Breast epithelium (tissue), 4 donors: ENCODE results near the gene RB1. TPM values are rescaled to one million over a fixed set of nuclear protein-coding genes. Genes with fewer than 3 reads are reported as not detected.

ENCODE experiments used
- DNase-seq, 2 donors: peaks; one replicate each; pipeline ENCODE4 v3.0.0-alpha.2; 2019; ENCODE audit warnings: low spot score in 2 of 2
- H3K27ac ChIP-seq, 2 donors: fragments of 200-600 bp; sonication (generic) in 1 of 2; one replicate each; pipeline ENCODE4 v1.5.1; 2016 to 2019; ENCODE audit warnings: mild to moderate bottlenecking in 1 of 2
- H3K27me3 ChIP-seq, 2 donors: fragments of 200-600 bp; sonication (generic) in 1 of 2; one replicate each; pipeline versions ENCODE4 v1.5.1 to v1.6.0; 2017 to 2019; ENCODE audit warnings: control low read depth in 1 of 2, mild to moderate bottlenecking in 1 of 2
- H3K36me3 ChIP-seq: fragments of 200-600 bp; one replicate; pipeline ENCODE4 v1.5.1; 2019
- H3K4me1 ChIP-seq, 2 donors: fragments of 200-600 bp; sonication (generic); one replicate each; pipeline ENCODE4 v1.5.1; 2016 to 2019; ENCODE audit warnings: control low read depth in 1 of 2
- H3K4me3 ChIP-seq, 3 donors: fragments of 200-600 bp; sonication (generic); 1 replicate in 2 of 3; 2 replicates in 1 of 3; pipeline ENCODE4 v1.5.1; 2016 to 2019; ENCODE audit warnings: mild to moderate bottlenecking in 3 of 3, moderate library complexity in 2 of 3
- H3K9me3 ChIP-seq, 2 donors: fragments of 200-600 bp; sonication (generic) in 1 of 2; one replicate each; pipeline ENCODE4 v1.5.1; 2016 to 2019; ENCODE audit warnings: control low read depth in 1 of 2
- CTCF ChIP-seq, 3 donors: fragments of 450-650 bp; IDR thresholded peaks; one replicate each; pipeline ENCODE4 v1.5.1; 2016 to 2017; ENCODE audit warnings: antibody characterized with exemption in 3 of 3, mild to moderate bottlenecking in 3 of 3, moderate library complexity in 3 of 3
- POLR2A ChIP-seq: fragments of 450-650 bp; IDR thresholded peaks from one replicate; pipeline ENCODE4 v1.6.1; 2016; ENCODE audit warnings: antibody characterized with exemption, mild to moderate bottlenecking, moderate library complexity
- POLR2AphosphoS5 ChIP-seq, 3 donors: sonication (generic); formaldehyde crosslinking; IDR thresholded peaks; one replicate each; pipeline ENCODE4 v1.6.1; 2017; ENCODE audit warnings: antibody characterized with exemption in 3 of 3
- intact Hi-C: fragments of 100-400 bp; cut with DNase I; formaldehyde crosslinking; loops from one replicate; pipeline ENCODE4 v1.15.1; 2023; ENCODE audit warnings: low total_unique reads
- total RNA-seq, 3 donors: library from RNA; depleted of rRNA; stranded (reverse); fragments of >200 nt; gene quantifications; one replicate each; pipeline ENCODE4 v1.1.0, GENCODE V29; 2016

RB1 gene
- total RNA-seq, 3 donors from 2014 or later, result 24.0 to 45.2 (median 43.6) TPM

GRCh38 chr13:48476215-48476614 is 172.7 kb downstream of the RB1 start:
- intact Hi-C loops, result no loop called here
- Histone ChIP-seq H3K4me3 (no peak overlapping the region), H3K4me1 (no peaks in the 10 kb centered on the region), H3K27me3 (no peaks in the 10 kb centered on the region), H3K9me3 (no peaks in the 10 kb centered on the region), H3K27ac (no peak overlapping the region), H3K36me3 (no peaks in the 10 kb centered on the region)
- TF ChIP-seq POLR2AphosphoS5 (IDR thresholded peaks at IDR 0.05) (no peak), CTCF (IDR thresholded peaks at IDR 0.05) (no peak), POLR2A (no peak)
- DNase-seq, result no peak

GRCh38 chr13:48476686-48477085 is 173.1 kb downstream of the RB1 start:
- DNase-seq, result no peak
- Histone ChIP-seq H3K27ac (no peak overlapping the region), H3K27me3 (no peaks in the 10 kb centered on the region), H3K4me1 (no peaks in the 10 kb centered on the region), H3K4me3 (no peak overlapping the region), H3K36me3 (no peaks in the 10 kb centered on the region), H3K9me3 (no peaks in the 10 kb centered on the region)
- no peak for TF ChIP-seq POLR2AphosphoS5 (IDR thresholded peaks at IDR 0.05)
- TF ChIP-seq CTCF (IDR thresholded peaks at IDR 0.05), result no peak
- TF ChIP-seq POLR2A, result no peak
- intact Hi-C loops, result no loop called here

- intact Hi-C loops, result no loop called here
- Histone ChIP-seq H3K27me3 (no peaks in the 10 kb centered on the region), H3K36me3 (no peaks in the 10 kb centered on the region), H3K4me1 (no peaks in the 10 kb centered on the region), H3K27ac (no peak overlapping the region), H3K9me3 (no peaks in the 10 kb centered on the region), H3K4me3 (no peak overlapping the region)
- no peak for TF ChIP-seq POLR2A
- TF ChIP-seq CTCF (IDR thresholded peaks at IDR 0.05), result no peak
- TF ChIP-seq POLR2AphosphoS5 (IDR thresholded peaks at IDR 0.05), result no peak
- no peak for DNase-seq
These were observed 173.8 kb downstream of the RB1 start for GRCh38 chr13:48477191-48477855.

GRCh38 chr13:48478391-48478790 is 174.8 kb downstream of the RB1 start:
- Histone ChIP-seq H3K36me3 (no peaks in the 10 kb centered on the region), H3K4me1 (no peaks in the 10 kb centered on the region), H3K27me3 (no peaks in the 10 kb centered on the region), H3K9me3 (no peaks in the 10 kb centered on the region), H3K4me3 (no peak overlapping the region), H3K27ac (no peak overlapping the region)
- no peak for TF ChIP-seq POLR2A
- TF ChIP-seq CTCF (IDR thresholded peaks at IDR 0.05), result no peak
- no peak for TF ChIP-seq POLR2AphosphoS5 (IDR thresholded peaks at IDR 0.05)
- intact Hi-C loops, result no loop called here
- no peak for DNase-seq

GRCh38 chr13:48483575-48483974 is 180.0 kb downstream of the RB1 start:
- Histone ChIP-seq H3K27ac (no peak overlapping the region), H3K27me3 (no peaks in the 10 kb centered on the region), H3K9me3 (no peaks in the 10 kb centered on the region), H3K36me3 (no peaks in the 10 kb centered on the region), H3K4me3 (no peak overlapping the region), H3K4me1 (no peaks in the 10 kb centered on the region)
- TF ChIP-seq POLR2AphosphoS5 (IDR thresholded peaks at IDR 0.05), result no peak
- no peak for TF ChIP-seq CTCF (IDR thresholded peaks at IDR 0.05)
- no peak for TF ChIP-seq POLR2A
- intact Hi-C loops, result no loop called here
- no peak for DNase-seq
